ENCODE data around the gene OCIAD1. TPM values are rescaled to one million over a fixed set of nuclear protein-coding genes. Genes with fewer than 3 reads are reported as not detected.
"Not testable (repeated sequence)": the region's sequence is repeated elsewhere in the genome, so short reads cannot be mapped to it uniquely, and the experiment has no call there.

Gene OCIAD1
- polyA plus RNA-seq, 4 donors, result 94.0 to 205 (median 124) TPM

GRCh38 chr4:48792348-48793006, 38.4 kb upstream of the OCIAD1 start:
- H3K4me3 ChIP-seq (ENCODE audit: low read depth in 1 of 3, low read length in 3 of 3), result no peak overlapping the region
- no peaks in the 10 kb centered on the region for H3K4me1 ChIP-seq (ENCODE audit: control insufficient read depth in 3 of 3, insufficient read depth in 2 of 3, low read depth in 1 of 3, low read length in 2 of 3)
- H3K27ac ChIP-seq (ENCODE audit: low read depth in 1 of 3, low read length in 2 of 3), result no peak overlapping the region
- no peaks in the 10 kb centered on the region for H3K27me3 ChIP-seq (ENCODE audit: control insufficient read depth in 3 of 3, insufficient read depth in 3 of 3, low read length in 3 of 3)
- no peaks in the 10 kb centered on the region for H3K9me3 ChIP-seq (ENCODE audit: control insufficient read depth in 2 of 2, insufficient read depth in 1 of 2, low read depth in 1 of 2, low read length in 1 of 2)
- DNase-seq (no peak), FAIRE-seq (no peak)
- WGBS, 3 donors, result 77 to 93% (median 83%) methylated on average over 5 of the region's 5 CpGs
- no peaks in the 10 kb centered on the region for H3K36me3 ChIP-seq (ENCODE audit: control insufficient read depth in 3 of 3, insufficient read depth in 2 of 3, low read depth in 1 of 3, low read length in 3 of 3)

GRCh38 chr4:48795108-48795507, 35.8 kb upstream of the OCIAD1 start:
- H3K27me3 ChIP-seq (ENCODE audit: control insufficient read depth in 3 of 3, insufficient read depth in 3 of 3, low read length in 3 of 3), result no peaks in the 10 kb centered on the region
- H3K36me3 ChIP-seq (ENCODE audit: control insufficient read depth in 3 of 3, insufficient read depth in 2 of 3, low read depth in 1 of 3, low read length in 3 of 3), result no peaks in the 10 kb centered on the region
- no peak for FAIRE-seq
- H3K9me3 ChIP-seq (ENCODE audit: control insufficient read depth in 2 of 2, insufficient read depth in 1 of 2, low read depth in 1 of 2, low read length in 1 of 2), result no peaks in the 10 kb centered on the region
- no peaks in the 10 kb centered on the region for H3K4me1 ChIP-seq (ENCODE audit: control insufficient read depth in 3 of 3, insufficient read depth in 2 of 3, low read depth in 1 of 3, low read length in 2 of 3)
- no peak for DNase-seq
- H3K4me3 ChIP-seq (ENCODE audit: low read depth in 1 of 3, low read length in 3 of 3), result no peak overlapping the region
- no peak overlapping the region for H3K27ac ChIP-seq (ENCODE audit: low read depth in 1 of 3, low read length in 2 of 3)
- 94 to 100% (median 95%) methylated on average over 3 of the region's 3 CpGs for WGBS, 3 donors

GRCh38 chr4:48796191-48796926, 34.5 kb upstream of the OCIAD1 start:
- Histone ChIP-seq H3K9me3 (ENCODE audit: control insufficient read depth in 2 of 2, insufficient read depth in 1 of 2, low read depth in 1 of 2, low read length in 1 of 2) (no peaks in the 10 kb centered on the region), H3K4me3 (ENCODE audit: low read depth in 1 of 3, low read length in 3 of 3) (no peak overlapping the region), H3K4me1 (ENCODE audit: control insufficient read depth in 3 of 3, insufficient read depth in 2 of 3, low read depth in 1 of 3, low read length in 2 of 3) (no peaks in the 10 kb centered on the region), H3K27ac (ENCODE audit: low read depth in 1 of 3, low read length in 2 of 3) (no peak overlapping the region), H3K36me3 (ENCODE audit: control insufficient read depth in 3 of 3, insufficient read depth in 2 of 3, low read depth in 1 of 3, low read length in 3 of 3) (no peaks in the 10 kb centered on the region), H3K27me3 (ENCODE audit: control insufficient read depth in 3 of 3, insufficient read depth in 3 of 3, low read length in 3 of 3) (no peaks in the 10 kb centered on the region)
- WGBS, 3 donors, result 79 to 85% (median 84%) methylated on average over 2 of the region's 2 CpGs
- DNase-seq (no peak), FAIRE-seq (no peak)

GRCh38 chr4:48796927-48797679, 33.8 kb upstream of the OCIAD1 start:
- WGBS, 3 donors, result 62 to 69% (median 64%) methylated on average over 1 of the region's 1 CpG
- no peak for FAIRE-seq

GRCh38 chr4:48798117-48798516, 32.8 kb upstream of the OCIAD1 start:
- DNase-seq (no peak), FAIRE-seq (no peak)
- Histone ChIP-seq H3K4me3 (ENCODE audit: low read depth in 1 of 3, low read length in 3 of 3) (no peak overlapping the region), H3K27ac (ENCODE audit: low read depth in 1 of 3, low read length in 2 of 3) (no peak overlapping the region), H3K9me3 (ENCODE audit: control insufficient read depth in 2 of 2, insufficient read depth in 1 of 2, low read depth in 1 of 2, low read length in 1 of 2) (no peaks in the 10 kb centered on the region), H3K36me3 (ENCODE audit: control insufficient read depth in 3 of 3, insufficient read depth in 2 of 3, low read depth in 1 of 3, low read length in 3 of 3) (no peaks in the 10 kb centered on the region), H3K27me3 (ENCODE audit: control insufficient read depth in 3 of 3, insufficient read depth in 3 of 3, low read length in 3 of 3) (no peaks in the 10 kb centered on the region), H3K4me1 (ENCODE audit: control insufficient read depth in 3 of 3, insufficient read depth in 2 of 3, low read depth in 1 of 3, low read length in 2 of 3) (no peaks in the 10 kb centered on the region)
- WGBS, 3 donors, result 87 to 91% (median 87%) methylated on average over 2 of the region's 2 CpGs

More at GRCh38 chr4:48796927-48797679, 33.8 kb upstream of the OCIAD1 start:
- Histone ChIP-seq H3K27ac (ENCODE audit: low read depth in 1 of 3, low read length in 2 of 3) (no peak overlapping the region), H3K27me3 (ENCODE audit: control insufficient read depth in 3 of 3, insufficient read depth in 3 of 3, low read length in 3 of 3) (no peaks in the 10 kb centered on the region), H3K36me3 (ENCODE audit: control insufficient read depth in 3 of 3, insufficient read depth in 2 of 3, low read depth in 1 of 3, low read length in 3 of 3) (no peaks in the 10 kb centered on the region), H3K4me1 (ENCODE audit: control insufficient read depth in 3 of 3, insufficient read depth in 2 of 3, low read depth in 1 of 3, low read length in 2 of 3) (no peaks in the 10 kb centered on the region), H3K9me3 (ENCODE audit: control insufficient read depth in 2 of 2, insufficient read depth in 1 of 2, low read depth in 1 of 2, low read length in 1 of 2) (no peaks in the 10 kb centered on the region), H3K4me3 (ENCODE audit: low read depth in 1 of 3, low read length in 3 of 3) (no peak overlapping the region)
- DNase-seq, result no peak

GRCh38 chr4:48799157-48799556, 31.7 kb upstream of the OCIAD1 start:
- Histone ChIP-seq H3K4me3 (ENCODE audit: low read depth in 1 of 3, low read length in 3 of 3) (no peak overlapping the region), H3K4me1 (ENCODE audit: control insufficient read depth in 3 of 3, insufficient read depth in 2 of 3, low read depth in 1 of 3, low read length in 2 of 3) (no peaks in the 10 kb centered on the region), H3K27me3 (ENCODE audit: control insufficient read depth in 3 of 3, insufficient read depth in 3 of 3, low read length in 3 of 3) (no peaks in the 10 kb centered on the region), H3K36me3 (ENCODE audit: control insufficient read depth in 3 of 3, insufficient read depth in 2 of 3, low read depth in 1 of 3, low read length in 3 of 3) (no peaks in the 10 kb centered on the region), H3K9me3 (ENCODE audit: control insufficient read depth in 2 of 2, insufficient read depth in 1 of 2, low read depth in 1 of 2, low read length in 1 of 2) (no peaks in the 10 kb centered on the region), H3K27ac (ENCODE audit: low read depth in 1 of 3, low read length in 2 of 3) (no peak overlapping the region)
- DNase-seq (no peak), FAIRE-seq (no peak)
- 62 to 73% (median 69%) methylated on average over 2 of the region's 2 CpGs for WGBS, 3 donors

GRCh38 chr4:48800155-48800554, 30.7 kb upstream of the OCIAD1 start:
- WGBS, 3 donors, result 72 to 92% (median 81%) methylated on average over 2 of the region's 2 CpGs
- not testable (repeated sequence) for H3K4me3 ChIP-seq (ENCODE audit: low read depth in 1 of 3, low read length in 3 of 3); DNase-seq; H3K27ac ChIP-seq (ENCODE audit: low read depth in 1 of 3, low read length in 2 of 3); H3K36me3 ChIP-seq (ENCODE audit: control insufficient read depth in 3 of 3, insufficient read depth in 2 of 3, low read depth in 1 of 3, low read length in 3 of 3); FAIRE-seq; H3K27me3 ChIP-seq (ENCODE audit: control insufficient read depth in 3 of 3, insufficient read depth in 3 of 3, low read length in 3 of 3); H3K9me3 ChIP-seq (ENCODE audit: control insufficient read depth in 2 of 2, insufficient read depth in 1 of 2, low read depth in 1 of 2, low read length in 1 of 2); H3K4me1 ChIP-seq (ENCODE audit: control insufficient read depth in 3 of 3, insufficient read depth in 2 of 3, low read depth in 1 of 3, low read length in 2 of 3)

GRCh38 chr4:48801016-48801715, 29.7 kb upstream of the OCIAD1 start:
- no peak overlapping the region for H3K4me3 ChIP-seq (ENCODE audit: low read depth in 1 of 3, low read length in 3 of 3)
- H3K27me3 ChIP-seq (ENCODE audit: control insufficient read depth in 3 of 3, insufficient read depth in 3 of 3, low read length in 3 of 3), result no peaks in the 10 kb centered on the region
- no peaks in the 10 kb centered on the region for H3K4me1 ChIP-seq (ENCODE audit: control insufficient read depth in 3 of 3, insufficient read depth in 2 of 3, low read depth in 1 of 3, low read length in 2 of 3)
- no peaks in the 10 kb centered on the region for H3K9me3 ChIP-seq (ENCODE audit: control insufficient read depth in 2 of 2, insufficient read depth in 1 of 2, low read depth in 1 of 2, low read length in 1 of 2)
- no peaks in the 10 kb centered on the region for H3K36me3 ChIP-seq (ENCODE audit: control insufficient read depth in 3 of 3, insufficient read depth in 2 of 3, low read depth in 1 of 3, low read length in 3 of 3)
- FAIRE-seq (no peak), DNase-seq (no peak)
- WGBS, 3 donors, result 13 to 53% (median 43%) methylated on average over 3 of the region's 3 CpGs
- H3K27ac ChIP-seq (ENCODE audit: low read depth in 1 of 3, low read length in 2 of 3), result no peak overlapping the region
